Body of pancreas (tissue), 4 donors: ENCODE results near the gene RERGL.

Source experiments
- POLR2A ChIP-seq, 3 donors: fragments of 450-650 bp; IDR thresholded peaks; one replicate each; pipeline ENCODE4 v1.6.1; 2016; ENCODE audit warnings: antibody characterized with exemption in 3 of 3, mild to moderate bottlenecking in 2 of 3
- TF ChIP-seq, protein P1 (sequence below), 7 experiments: fragments of 450-650 bp in 4 of 7; fragments of 200-600 bp in 3 of 7; sonication (generic) in 3 of 7; IDR thresholded peaks; one replicate each; pipeline ENCODE4 v1.5.1; 2016 to 2019; ENCODE audit warnings: antibody characterized with exemption in 7 of 7

DNA sequence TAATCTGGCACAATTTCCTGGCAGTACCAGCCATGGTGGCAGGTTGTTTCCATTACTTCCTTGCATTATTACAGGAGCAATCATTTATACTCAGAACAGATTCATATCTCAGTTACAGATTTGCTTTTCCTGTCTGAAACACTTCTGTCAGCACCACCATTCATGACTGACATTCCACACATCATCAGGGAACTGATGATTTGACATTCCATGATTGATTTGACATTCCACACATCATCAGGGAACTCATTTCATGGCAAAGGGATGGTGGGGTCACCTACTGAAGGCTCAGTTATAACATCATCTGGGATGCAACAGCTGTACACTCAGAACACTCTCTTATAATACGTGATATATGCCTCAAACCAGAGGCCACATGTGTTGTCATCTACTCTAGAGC lies 30.9 kb upstream of the RERGL start:
- TF ChIP-seq POLR2A (IDR thresholded peaks at IDR 0.05): no peak
- TF ChIP-seq, protein P1, sequence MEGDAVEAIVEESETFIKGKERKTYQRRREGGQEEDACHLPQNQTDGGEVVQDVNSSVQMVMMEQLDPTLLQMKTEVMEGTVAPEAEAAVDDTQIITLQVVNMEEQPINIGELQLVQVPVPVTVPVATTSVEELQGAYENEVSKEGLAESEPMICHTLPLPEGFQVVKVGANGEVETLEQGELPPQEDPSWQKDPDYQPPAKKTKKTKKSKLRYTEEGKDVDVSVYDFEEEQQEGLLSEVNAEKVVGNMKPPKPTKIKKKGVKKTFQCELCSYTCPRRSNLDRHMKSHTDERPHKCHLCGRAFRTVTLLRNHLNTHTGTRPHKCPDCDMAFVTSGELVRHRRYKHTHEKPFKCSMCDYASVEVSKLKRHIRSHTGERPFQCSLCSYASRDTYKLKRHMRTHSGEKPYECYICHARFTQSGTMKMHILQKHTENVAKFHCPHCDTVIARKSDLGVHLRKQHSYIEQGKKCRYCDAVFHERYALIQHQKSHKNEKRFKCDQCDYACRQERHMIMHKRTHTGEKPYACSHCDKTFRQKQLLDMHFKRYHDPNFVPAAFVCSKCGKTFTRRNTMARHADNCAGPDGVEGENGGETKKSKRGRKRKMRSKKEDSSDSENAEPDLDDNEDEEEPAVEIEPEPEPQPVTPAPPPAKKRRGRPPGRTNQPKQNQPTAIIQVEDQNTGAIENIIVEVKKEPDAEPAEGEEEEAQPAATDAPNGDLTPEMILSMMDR (IDR thresholded peaks at IDR 0.05): no peak
